Endothelial cell of umbilical vein (primary cell): ENCODE measurements around the gene BAZ1A. TPM values are rescaled to one million over a fixed set of nuclear protein-coding genes. Genes with fewer than 3 reads are reported as not detected.

ENCODE experiments used
- BruUV-seq: library from RNA; stranded (reverse); fragments of 400-500 nt; replicated peaks from 2 replicates; lab custom pipeline; 2021; lab: Mats Ljungman, UMichigan
- CTCF ChIA-PET: fragments of 300-600, 350-600 bp; sonication (Branson Sonifier 250); formaldehyde crosslinking; loops from one replicate; lab custom pipeline; 2021; ENCODE audit warnings: antibody characterized with exemption, inconsistent platforms; lab: Charles Lee
- POLR2A ChIA-PET: fragments of 300-600, 350-600 bp; sonication (Branson Sonifier 250); formaldehyde crosslinking; loops from one replicate; lab custom pipeline; 2021; ENCODE audit warnings: antibody characterized with exemption, inconsistent platforms; lab: Charles Lee
- DNase-seq: peaks from one replicate; pipeline ENCODE4 v3.0.0-alpha.2; 2011; ENCODE audit warnings: low read depth, low spot score
- FAIRE-seq: peaks from 2 replicates; lab custom pipeline; 2011; peaks lifted over from hg19 to GRCh38; lab: Jason Lieb, UNC
- H2AFZ ChIP-seq: 2 replicates; pipeline ENCODE4 v1.6.0; 2012; ENCODE audit warnings: low read depth, low read length, control low read depth, inconsistent platforms
- H3K27ac ChIP-seq: 2 replicates; pipeline ENCODE4 v1.5.1; 2011; ENCODE audit warnings: low read depth, mild to moderate bottlenecking, control low read depth, low read length, moderate library complexity; ENCODE audit not compliant: insufficient read depth
- H3K27me3 ChIP-seq, 2 experiments: 2 replicates each; pipeline versions ENCODE4 v1.6.0 to v1.6.1; 2011; ENCODE audit warnings: low read length in 2 of 2, mixed read lengths in 1 of 2; ENCODE audit not compliant: control insufficient read depth in 2 of 2, insufficient read depth in 2 of 2
- H3K36me3 ChIP-seq, 2 experiments: 2 replicates in 1 of 2; 3 replicates in 1 of 2; pipeline ENCODE4 v1.5.1; 2011; ENCODE audit warnings: low read length in 2 of 2, mild to moderate bottlenecking in 1 of 2, moderate library complexity in 1 of 2; ENCODE audit not compliant: control insufficient read depth in 2 of 2, insufficient read depth in 2 of 2; ENCODE audit errors: extremely low read depth in 1 of 2
- H3K4me1 ChIP-seq: 3 replicates; pipeline ENCODE4 v1.5.1; 2011; ENCODE audit warnings: mild to moderate bottlenecking, low read length; ENCODE audit not compliant: control insufficient read depth, insufficient read depth; ENCODE audit errors: extremely low read depth
- H3K4me2 ChIP-seq: 2 replicates; pipeline ENCODE4 v1.6.1; 2011; ENCODE audit warnings: low read length, control low read depth, mixed read lengths; ENCODE audit not compliant: insufficient read depth
- H3K4me3 ChIP-seq, 3 experiments: fragments of 200-600 bp in 1 of 3; sonication (generic), shearing (Covaris generic) in 1 of 3; replicated peaks in 1 of 3; 2 replicates each; pipeline ENCODE4 v1.5.1; 2011 to 2016; ENCODE audit warnings: control low read depth in 3 of 3, low read length in 3 of 3, mild to moderate bottlenecking in 2 of 3, inconsistent platforms in 1 of 3, low read depth in 1 of 3, moderate library complexity in 1 of 3; ENCODE audit not compliant: insufficient read depth in 1 of 3
- H3K79me2 ChIP-seq: 2 replicates; pipeline ENCODE4 v1.6.0; 2012; ENCODE audit warnings: low read length, inconsistent platforms; ENCODE audit not compliant: control insufficient read depth, insufficient read depth
- H3K9ac ChIP-seq: replicated peaks from 2 replicates; pipeline ENCODE3; 2011; ENCODE audit warnings: low read length, control low read depth; ENCODE audit not compliant: insufficient read depth; ENCODE audit errors: extremely low read depth
- H3K9me1 ChIP-seq: replicated peaks from 3 replicates; pipeline ENCODE4 v1.6.0; 2011; ENCODE audit warnings: mild to moderate bottlenecking, low read length; ENCODE audit not compliant: control insufficient read depth, insufficient read depth; ENCODE audit errors: extremely low read depth
- H3K9me3 ChIP-seq: replicated peaks from 2 replicates; pipeline ENCODE4 v1.5.1; 2012; ENCODE audit warnings: low read length, inconsistent platforms; ENCODE audit not compliant: control insufficient read depth, insufficient read depth
- H4K20me1 ChIP-seq: replicated peaks from 2 replicates; pipeline ENCODE3; 2011; ENCODE audit warnings: mild to moderate bottlenecking, low read length; ENCODE audit not compliant: control insufficient read depth, insufficient read depth; ENCODE audit errors: extremely low read depth
- EZH2 ChIP-seq: IDR thresholded peaks from 2 replicates; pipeline ENCODE4 v1.6.1; 2012; ENCODE audit warnings: borderline replicate concordance, low read depth, mild to moderate bottlenecking, moderate library complexity, low read length, inconsistent platforms; ENCODE audit not compliant: severe bottlenecking
- FOS ChIP-seq: IDR thresholded peaks from 2 replicates; pipeline ENCODE4 v1.6.1; 2011; ENCODE audit warnings: mild to moderate bottlenecking, low read length, moderate library complexity, borderline replicate concordance; ENCODE audit not compliant: insufficient read depth
- GATA2 ChIP-seq: IDR thresholded peaks from 2 replicates; pipeline ENCODE4 v1.7.0; 2011; ENCODE audit warnings: low read depth, mild to moderate bottlenecking, moderate library complexity, mixed read lengths, low read length; ENCODE audit not compliant: insufficient read length, insufficient read depth
- JUN ChIP-seq: IDR thresholded peaks from 2 replicates; pipeline ENCODE4 v1.6.1; 2011; ENCODE audit warnings: borderline replicate concordance, low read depth; ENCODE audit not compliant: insufficient read length, insufficient read depth
- MYC ChIP-seq: IDR thresholded peaks from one replicate; pipeline ENCODE4 v1.6.1; 2011; ENCODE audit warnings: mild to moderate bottlenecking, low read depth, low read length
- POLR2A ChIP-seq: IDR thresholded peaks from 2 replicates; pipeline ENCODE4 v1.6.1; 2012; ENCODE audit warnings: low read depth, mild to moderate bottlenecking, control low read depth, low read length
- POLR2AphosphoS5 ChIP-seq: IDR thresholded peaks from 2 replicates; pipeline ENCODE4 v1.6.1; 2012; ENCODE audit warnings: low read depth, mild to moderate bottlenecking, control low read depth, low read length, moderate library complexity; ENCODE audit not compliant: insufficient read depth
- dilution Hi-C: fragments of 300-500 bp; cut with MboI; formaldehyde crosslinking; loops from one replicate; pipeline ENCODE4 v1.15.0; 2019; ENCODE audit warnings: low sequenced_read_pairs; ENCODE audit not compliant: extremely low pct_ligation_motif_present
- intact Hi-C: fragments of 100-400 bp; cut with micrococcal nuclease; formaldehyde crosslinking; loops from one replicate; pipeline ENCODE4 v1.10.0; 2022
- polyA plus RNA-seq, 4 experiments: library from polyadenylated mRNA; depleted of rRNA in 3 of 4; stranded (reverse) in 3 of 4; unstranded in 1 of 4; fragments of >200 nt; gene quantifications; 2 replicates each; pipeline versions ENCODE4 v1.2.1 to v1.2.3, GENCODE V29; 2011 to 2012; ENCODE audit warnings: missing spikeins in 1 of 4
- total RNA-seq: library from RNA; stranded (reverse); gene quantifications from 2 replicates; pipeline ENCODE4 v1.2.3, GENCODE V29; 2021
- TF ChIP-seq, protein P1 (sequence below): IDR thresholded peaks from 2 replicates; pipeline ENCODE4 v1.6.1; 2011; ENCODE audit not compliant: insufficient read depth, insufficient read length
- TF ChIP-seq, protein P2 (sequence below), 2 donors: IDR thresholded peaks; 1 replicate in 1 of 2; 2 replicates in 1 of 2; pipeline ENCODE4 v1.5.1; 2011; ENCODE audit warnings: low read length in 2 of 2, mild to moderate bottlenecking in 2 of 2, moderate library complexity in 2 of 2, control low read depth in 1 of 2, inconsistent platforms in 1 of 2, low read depth in 1 of 2; ENCODE audit not compliant: insufficient read depth in 1 of 2; ENCODE audit errors: extremely low read depth in 1 of 2

The BAZ1A gene
- total and polyA plus RNA-seq, 2 donors (not counting 3 experiments of a cell fraction or from before 2014, with no cell fraction given) = 15.2 to 52.1 TPM

DNA sequence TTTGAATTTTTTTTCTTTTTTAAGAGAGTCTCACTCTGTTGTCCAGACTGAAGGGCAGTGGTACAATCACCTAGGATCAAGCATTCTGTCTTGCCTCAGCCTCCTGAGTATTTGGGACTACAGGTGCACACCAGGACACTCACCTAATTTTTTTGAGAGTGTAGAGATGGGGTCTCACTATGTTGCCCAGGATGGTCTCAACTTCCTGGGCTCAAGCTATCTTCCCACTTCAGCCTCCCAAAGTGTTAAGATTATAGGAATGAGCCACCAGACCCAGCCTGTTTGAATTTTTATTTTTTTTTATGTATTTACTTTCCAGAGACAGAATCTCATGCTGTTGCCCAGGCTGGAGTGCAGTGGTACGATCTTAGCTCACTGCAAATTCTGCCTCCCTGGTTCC, 11.3 kb downstream of the BAZ1A start:
- H3K27ac ChIP-seq = no peak overlapping the region
- peaks cover 63% of the 10 kb centered on the region for H3K79me2 ChIP-seq
- intact Hi-C loops (no loop called here), dilution Hi-C loops (no loop called here)
- CTCF ChIA-PET = interaction anchor here (0.6 to 1.7 kb wide), 3 partner anchors 8 to 11 kb away, joined by 3 to 5 read pairs (median 4); partner anchors contain the start of gene BAZ1A
- POLR2A ChIA-PET = no interaction called here
- H2AFZ ChIP-seq = no peak overlapping the region
- H3K9ac ChIP-seq = no peak overlapping the region
- H3K27me3 ChIP-seq = no peaks in the 10 kb centered on the region
- H3K9me3 ChIP-seq = no peaks in the 10 kb centered on the region
- H3K9me1 ChIP-seq = no peaks in the 10 kb centered on the region
- no peak for DNase-seq
- no TSS peak for BruUV-seq
- peaks cover 0 to 10% of the 10 kb centered on the region in 2 experiments for H3K36me3 ChIP-seq
- FAIRE-seq = no peak
- no peak for TF ChIP-seq MYC
- TF ChIP-seq POLR2AphosphoS5 = no peak
- TF ChIP-seq, protein P1, sequence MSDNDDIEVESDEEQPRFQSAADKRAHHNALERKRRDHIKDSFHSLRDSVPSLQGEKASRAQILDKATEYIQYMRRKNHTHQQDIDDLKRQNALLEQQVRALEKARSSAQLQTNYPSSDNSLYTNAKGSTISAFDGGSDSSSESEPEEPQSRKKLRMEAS = no peak
- TF ChIP-seq GATA2 = no peak
- TF ChIP-seq FOS = no peak
- TF ChIP-seq JUN = no peak
- TF ChIP-seq EZH2 = no peak
- TF ChIP-seq, protein P2, sequence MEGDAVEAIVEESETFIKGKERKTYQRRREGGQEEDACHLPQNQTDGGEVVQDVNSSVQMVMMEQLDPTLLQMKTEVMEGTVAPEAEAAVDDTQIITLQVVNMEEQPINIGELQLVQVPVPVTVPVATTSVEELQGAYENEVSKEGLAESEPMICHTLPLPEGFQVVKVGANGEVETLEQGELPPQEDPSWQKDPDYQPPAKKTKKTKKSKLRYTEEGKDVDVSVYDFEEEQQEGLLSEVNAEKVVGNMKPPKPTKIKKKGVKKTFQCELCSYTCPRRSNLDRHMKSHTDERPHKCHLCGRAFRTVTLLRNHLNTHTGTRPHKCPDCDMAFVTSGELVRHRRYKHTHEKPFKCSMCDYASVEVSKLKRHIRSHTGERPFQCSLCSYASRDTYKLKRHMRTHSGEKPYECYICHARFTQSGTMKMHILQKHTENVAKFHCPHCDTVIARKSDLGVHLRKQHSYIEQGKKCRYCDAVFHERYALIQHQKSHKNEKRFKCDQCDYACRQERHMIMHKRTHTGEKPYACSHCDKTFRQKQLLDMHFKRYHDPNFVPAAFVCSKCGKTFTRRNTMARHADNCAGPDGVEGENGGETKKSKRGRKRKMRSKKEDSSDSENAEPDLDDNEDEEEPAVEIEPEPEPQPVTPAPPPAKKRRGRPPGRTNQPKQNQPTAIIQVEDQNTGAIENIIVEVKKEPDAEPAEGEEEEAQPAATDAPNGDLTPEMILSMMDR (IDR thresholded peaks at IDR 0.05; ENCODE audit: extremely low read depth in 1 of 2, insufficient read depth in 1 of 2, low read depth in 1 of 2, low read length in 2 of 2) = no peak
- no peak for TF ChIP-seq POLR2A
- H3K4me2 ChIP-seq = no peak overlapping the region
- no peak overlapping the region for H3K4me3 ChIP-seq
- no peaks in the 10 kb centered on the region for H4K20me1 ChIP-seq
- H3K4me1 ChIP-seq = no peaks in the 10 kb centered on the region
